ENCODE results near the gene CIAO2B.

CIAO2B gene

DNA sequence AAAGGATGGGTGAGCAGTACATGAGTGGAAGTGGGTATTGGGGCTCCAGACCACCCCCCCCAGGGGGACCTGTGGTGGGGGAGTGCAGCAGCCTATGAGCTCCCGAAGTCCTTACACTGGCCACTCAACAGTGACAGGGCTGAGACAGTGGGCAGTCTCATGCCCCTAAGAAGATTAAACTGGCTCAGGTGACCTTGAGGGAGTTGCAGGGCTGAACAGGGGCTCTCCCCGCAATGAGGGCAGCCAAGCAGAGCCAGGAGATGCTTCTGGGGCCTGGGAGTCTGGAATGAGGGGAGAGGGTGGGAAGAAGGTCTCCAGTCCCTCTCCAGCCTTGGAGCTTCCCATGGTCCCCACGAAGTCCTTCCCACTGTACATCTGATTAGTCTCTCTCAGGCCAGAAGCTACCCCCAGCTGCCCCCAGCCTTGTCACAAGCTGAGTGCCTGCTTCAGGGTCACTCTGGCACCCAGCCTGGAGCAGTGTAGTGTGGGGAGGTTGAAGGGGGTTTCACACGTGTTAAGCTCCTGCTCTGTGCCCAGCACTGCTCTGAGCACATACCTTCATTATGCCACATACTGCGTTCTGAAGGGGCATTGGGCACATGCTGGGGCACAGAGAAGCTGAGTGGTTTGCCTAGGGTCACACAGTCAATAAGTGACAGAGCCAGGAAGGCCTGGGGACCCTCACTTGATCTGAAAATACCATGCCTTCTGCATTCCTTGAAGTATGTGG lies 14.5 kb downstream of the CIAO2B start:
- no peak overlapping the region for H3K4me3 ChIP-seq (ENCODE audit: control insufficient read depth, low read depth, low read length)
- TF ChIP-seq, protein P1, sequence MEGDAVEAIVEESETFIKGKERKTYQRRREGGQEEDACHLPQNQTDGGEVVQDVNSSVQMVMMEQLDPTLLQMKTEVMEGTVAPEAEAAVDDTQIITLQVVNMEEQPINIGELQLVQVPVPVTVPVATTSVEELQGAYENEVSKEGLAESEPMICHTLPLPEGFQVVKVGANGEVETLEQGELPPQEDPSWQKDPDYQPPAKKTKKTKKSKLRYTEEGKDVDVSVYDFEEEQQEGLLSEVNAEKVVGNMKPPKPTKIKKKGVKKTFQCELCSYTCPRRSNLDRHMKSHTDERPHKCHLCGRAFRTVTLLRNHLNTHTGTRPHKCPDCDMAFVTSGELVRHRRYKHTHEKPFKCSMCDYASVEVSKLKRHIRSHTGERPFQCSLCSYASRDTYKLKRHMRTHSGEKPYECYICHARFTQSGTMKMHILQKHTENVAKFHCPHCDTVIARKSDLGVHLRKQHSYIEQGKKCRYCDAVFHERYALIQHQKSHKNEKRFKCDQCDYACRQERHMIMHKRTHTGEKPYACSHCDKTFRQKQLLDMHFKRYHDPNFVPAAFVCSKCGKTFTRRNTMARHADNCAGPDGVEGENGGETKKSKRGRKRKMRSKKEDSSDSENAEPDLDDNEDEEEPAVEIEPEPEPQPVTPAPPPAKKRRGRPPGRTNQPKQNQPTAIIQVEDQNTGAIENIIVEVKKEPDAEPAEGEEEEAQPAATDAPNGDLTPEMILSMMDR (conservative IDR thresholded peaks at IDR 0.05; ENCODE audit: control insufficient read depth, insufficient read depth, low read depth, low read length), result no peak
- DNase-seq (ENCODE audit: low read depth), result no peak

DNA sequence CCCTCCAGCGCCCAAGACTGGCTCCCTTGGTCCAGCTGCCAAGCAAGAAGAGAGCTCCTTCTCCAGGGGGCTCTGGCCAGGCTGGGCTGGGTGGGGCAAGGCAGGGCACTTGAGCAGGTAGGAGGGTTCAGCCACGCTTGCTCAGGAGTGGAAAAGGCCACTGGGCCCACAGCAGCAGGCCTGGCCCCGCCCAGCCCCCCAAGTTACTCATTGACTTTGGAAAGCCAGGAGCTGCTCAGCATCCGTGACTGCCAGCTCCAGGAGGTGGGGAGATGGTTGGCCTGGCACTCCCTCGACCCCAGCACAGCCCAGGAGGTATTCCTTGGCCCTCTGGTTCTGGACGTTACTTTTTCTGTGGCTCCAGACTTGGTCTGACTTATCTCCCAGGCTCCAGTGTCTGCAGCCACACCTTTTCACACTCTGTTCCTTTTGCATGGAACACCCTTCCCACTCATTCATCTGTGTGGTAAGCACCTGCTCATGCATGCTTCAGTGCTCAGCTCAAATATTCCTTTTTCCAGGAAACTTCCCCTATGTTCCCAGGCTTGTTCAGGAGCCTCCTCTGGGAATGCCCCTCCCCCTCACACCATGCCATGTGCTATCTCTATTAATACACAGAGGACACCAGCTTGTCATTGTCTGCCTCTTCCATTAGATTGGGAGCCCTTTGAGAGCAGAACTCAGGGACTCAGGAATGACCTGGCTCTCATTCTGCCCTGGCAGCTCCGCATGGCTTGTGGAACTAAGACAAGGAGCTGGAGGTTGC lies 15.2 kb downstream of the CIAO2B start, which contains the start of gene CDH16:
Gene CDH16, minus strand, starts transcription at position 83 of the 766 bp plus-strand sequence. CDS start 820 bp downstream, outside the sequence.
- H3K4me3 ChIP-seq (ENCODE audit: control insufficient read depth, low read depth, low read length), result no peak within 1 kb of the TSS
- DNase-seq (ENCODE audit: low read depth), result no peak
- TF ChIP-seq, protein P1 (conservative IDR thresholded peaks at IDR 0.05; ENCODE audit: control insufficient read depth, insufficient read depth, low read depth, low read length), result no peak

DNA sequence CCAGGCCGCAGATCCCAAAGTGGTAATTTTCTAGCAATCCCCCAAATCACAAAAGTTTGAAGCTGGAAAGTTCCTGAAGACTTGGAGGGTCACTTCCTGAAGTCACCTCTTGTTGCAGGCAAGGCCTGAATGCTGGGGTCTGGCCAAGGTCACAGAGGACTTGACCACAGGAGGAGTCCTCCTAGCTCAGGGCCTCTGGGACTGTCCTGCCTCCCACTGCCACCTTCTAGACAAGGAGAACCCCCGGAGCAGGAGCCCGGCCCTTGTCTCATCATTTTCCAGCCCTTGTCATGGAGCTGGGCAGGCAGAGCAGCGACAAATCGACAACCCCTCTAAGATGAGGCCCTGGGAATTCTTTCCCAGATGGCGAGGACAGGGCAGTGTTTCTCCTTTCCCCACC lies 15.8 kb downstream of the CIAO2B start:
- no peak for DNase-seq (ENCODE audit: low read depth)

DNA sequence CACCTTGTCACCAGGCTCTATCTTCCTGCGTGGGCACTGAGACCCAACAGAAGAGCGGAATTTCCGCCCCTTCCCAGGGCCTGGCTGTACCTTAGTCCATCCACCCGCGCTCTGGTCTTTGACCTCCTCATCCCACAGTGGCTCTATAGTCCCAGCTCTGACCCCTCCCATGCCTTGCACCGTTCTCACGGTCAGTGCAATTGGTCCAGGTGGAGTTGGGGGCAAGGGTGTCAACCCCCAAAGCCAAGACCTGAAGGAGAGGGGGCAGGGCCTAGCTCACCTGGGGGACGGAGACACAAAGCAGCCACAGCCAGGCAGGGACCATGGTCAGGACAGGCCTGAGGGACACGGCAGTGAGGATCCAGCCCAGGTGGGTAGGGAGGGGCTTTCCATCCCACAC lies 16.5 kb downstream of the CIAO2B start:
- H3K4me3 ChIP-seq (ENCODE audit: control insufficient read depth, low read depth, low read length), result no peak overlapping the region
- DNase-seq (ENCODE audit: low read depth), result no peak

More for the DNA sequence above, 15.8 kb downstream of the CIAO2B start:
- TF ChIP-seq, protein P1 (conservative IDR thresholded peaks at IDR 0.05; ENCODE audit: control insufficient read depth, insufficient read depth, low read depth, low read length), result no peak
- H3K4me3 ChIP-seq (ENCODE audit: control insufficient read depth, low read depth, low read length), result no peak overlapping the region

DNA sequence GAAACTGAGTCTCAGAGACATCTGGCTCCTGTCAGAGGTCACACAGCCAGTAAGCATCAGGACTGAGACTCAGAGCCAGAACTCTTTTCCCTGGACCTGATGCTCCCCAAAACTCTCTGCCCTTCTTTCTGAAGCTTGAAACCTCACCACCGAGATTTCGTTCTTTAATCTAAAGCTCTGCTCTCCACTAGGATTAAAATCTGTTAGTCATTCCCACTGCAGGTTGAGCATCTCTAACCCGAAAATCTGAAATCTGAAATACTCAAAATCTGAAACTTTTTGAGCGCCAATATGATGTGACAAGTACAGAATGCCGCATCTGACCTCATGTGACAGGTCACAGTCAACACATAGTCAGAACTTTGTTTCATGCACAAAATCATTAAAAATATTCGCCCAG lies 17.7 kb downstream of the CIAO2B start:
- DNase-seq (ENCODE audit: low read depth), result no peak
- no peak overlapping the region for H3K4me3 ChIP-seq (ENCODE audit: control insufficient read depth, low read depth, low read length)
- TF ChIP-seq, protein P1 (conservative IDR thresholded peaks at IDR 0.05; ENCODE audit: control insufficient read depth, insufficient read depth, low read depth, low read length), result no peak

More for the DNA sequence above, 16.5 kb downstream of the CIAO2B start:
- TF ChIP-seq, protein P1 (conservative IDR thresholded peaks at IDR 0.05; ENCODE audit: control insufficient read depth, insufficient read depth, low read depth, low read length), result no peak

- TF ChIP-seq, protein P1 (conservative IDR thresholded peaks at IDR 0.05; ENCODE audit: control insufficient read depth, insufficient read depth, low read depth, low read length), result no peak
- DNase-seq (ENCODE audit: low read depth), result no peak
- no peak overlapping the region for H3K4me3 ChIP-seq (ENCODE audit: control insufficient read depth, low read depth, low read length)
Observed at GRCh38 chr16:66915041-66915440, 19.2 kb downstream of the CIAO2B start.

Measured in fibroblast of mammary gland (primary cell).